CD14-positive monocyte (primary cell): ENCODE measurements around the gene TEX51. TPM values are rescaled to one million over a fixed set of nuclear protein-coding genes. Genes with fewer than 3 reads are reported as not detected.

ENCODE experiments used
- DNase-seq, 3 donors: peaks; one replicate each; pipeline ENCODE4 v3.0.0-alpha.2; 2011 to 2022
- H2AFZ ChIP-seq: 2 replicates; pipeline ENCODE4 v1.6.0; 2012; ENCODE audit warnings: mild to moderate bottlenecking, low read depth, low read length, inconsistent platforms; ENCODE audit not compliant: insufficient read depth, poor library complexity, severe bottlenecking
- H3K27ac ChIP-seq, 2 donors: 1 replicate in 1 of 2; 2 replicates in 1 of 2; pipeline ENCODE4 v1.5.1; 2012 to 2013; ENCODE audit warnings: low read length in 2 of 2, control low read depth in 1 of 2, inconsistent platforms in 1 of 2, low read depth in 1 of 2, mild to moderate bottlenecking in 1 of 2
- H3K27me3 ChIP-seq, 2 donors: one replicate each; pipeline versions ENCODE4 v1.6.0 to v1.6.1; 2011 to 2013; ENCODE audit warnings: low read length in 2 of 2; ENCODE audit not compliant: control insufficient read depth in 2 of 2, insufficient read depth in 2 of 2
- H3K36me3 ChIP-seq, 2 donors: replicated peaks in 1 of 2; 1 replicate in 1 of 2; 2 replicates in 1 of 2; pipeline versions ENCODE4 v1.5.1 to v1.6.1; 2012 to 2013; ENCODE audit warnings: low read length in 2 of 2, control low read depth in 1 of 2, inconsistent platforms in 1 of 2, mild to moderate bottlenecking in 1 of 2; ENCODE audit not compliant: insufficient read depth in 2 of 2, control insufficient read depth in 1 of 2
- H3K4me1 ChIP-seq, 2 donors: 1 replicate in 1 of 2; 2 replicates in 1 of 2; pipeline versions ENCODE4 v1.5.1 to v1.6.1; 2012 to 2013; ENCODE audit warnings: low read length in 2 of 2, control low read depth in 1 of 2, inconsistent platforms in 1 of 2, mild to moderate bottlenecking in 1 of 2, moderate library complexity in 1 of 2; ENCODE audit not compliant: insufficient read depth in 2 of 2, control insufficient read depth in 1 of 2
- H3K4me2 ChIP-seq: replicated peaks from 2 replicates; pipeline ENCODE3; 2012; ENCODE audit warnings: low read length, moderate library complexity, mild to moderate bottlenecking; ENCODE audit not compliant: poor library complexity, severe bottlenecking; ENCODE audit errors: extremely low read depth
- H3K4me3 ChIP-seq, 3 experiments: fragments of 200-600 bp in 1 of 3; sonication (generic) in 1 of 3; replicated peaks in 1 of 3; 1 replicate in 2 of 3; 2 replicates in 1 of 3; pipeline ENCODE4 v1.5.1; 2011 to 2013; ENCODE audit warnings: low read length in 3 of 3, mild to moderate bottlenecking in 3 of 3, control low read depth in 2 of 3, low read depth in 2 of 3, inconsistent platforms in 1 of 3, moderate library complexity in 1 of 3
- H3K79me2 ChIP-seq: 2 replicates; pipeline ENCODE4 v1.6.0; 2012; ENCODE audit warnings: mild to moderate bottlenecking, control low read depth, inconsistent platforms, low read length, moderate library complexity; ENCODE audit not compliant: insufficient read depth
- H3K9ac ChIP-seq: 2 replicates; pipeline ENCODE4 v1.6.0; 2017; ENCODE audit warnings: low read length, mild to moderate bottlenecking; ENCODE audit not compliant: insufficient read depth, poor library complexity, severe bottlenecking
- H3K9me3 ChIP-seq, 2 donors: replicated peaks in 1 of 2; 1 replicate in 1 of 2; 2 replicates in 1 of 2; pipeline versions ENCODE4 v1.5.1 to v1.6.1; 2012 to 2013; ENCODE audit warnings: low read length in 2 of 2, control low read depth in 1 of 2; ENCODE audit not compliant: control insufficient read depth in 1 of 2, insufficient read depth in 1 of 2
- H4K20me1 ChIP-seq: 2 replicates; pipeline ENCODE4 v1.6.0; 2012; ENCODE audit warnings: mild to moderate bottlenecking, low read length, control low read depth, moderate library complexity; ENCODE audit not compliant: insufficient read depth
- H3K27ac Mint-ChIP-seq, 7 donors: one replicate each; pipeline ENCODE4 v1.8.0; 2020; ENCODE audit warnings: mild to moderate bottlenecking in 7 of 7, mixed read lengths in 7 of 7, moderate library complexity in 6 of 7, inconsistent platforms in 2 of 7
- H3K27me3 Mint-ChIP-seq, 3 donors: one replicate each; pipeline ENCODE4 v1.8.0; 2021 to 2022; ENCODE audit warnings: low read depth in 3 of 3, mild to moderate bottlenecking in 3 of 3, mixed read lengths in 3 of 3, moderate library complexity in 3 of 3, inconsistent platforms in 1 of 3
- H3K36me3 Mint-ChIP-seq, 2 donors: one replicate each; pipeline ENCODE4 v1.8.0; 2020; ENCODE audit warnings: mixed read lengths in 2 of 2, inconsistent platforms in 1 of 2, mild to moderate bottlenecking in 1 of 2
- H3K4me1 Mint-ChIP-seq: one replicate; pipeline ENCODE4 v1.8.0; 2020; ENCODE audit warnings: mild to moderate bottlenecking, mixed read lengths
- H3K4me3 Mint-ChIP-seq, 2 donors: one replicate each; pipeline ENCODE4 v1.8.0; 2020; ENCODE audit warnings: mild to moderate bottlenecking in 2 of 2, mixed read lengths in 2 of 2, moderate library complexity in 1 of 2
- H3K9me3 Mint-ChIP-seq, 7 donors: one replicate each; pipeline ENCODE4 v1.8.0; 2020 to 2022; ENCODE audit warnings: mixed read lengths in 7 of 7, mild to moderate bottlenecking in 6 of 7, moderate library complexity in 6 of 7, inconsistent platforms in 2 of 7
- CTCF ChIP-seq: fragments of 200-600 bp; IDR thresholded peaks from one replicate; pipeline ENCODE4 v1.8.0; 2022; ENCODE audit warnings: antibody characterized with exemption, mild to moderate bottlenecking
- WGBS: methylation state at CpG from one replicate; pipeline ENCODE4 v1.1.5; 2013; ENCODE audit warnings: missing lambda C conversion rate; ENCODE audit not compliant: insufficient coverage; 5-methylcytosine and 5-hydroxymethylcytosine counted together
- intact Hi-C, 2 donors: fragments of 100-400 bp; cut with micrococcal nuclease; formaldehyde crosslinking; loops; one replicate each; pipeline versions ENCODE4 v1.15.0 to v1.15.1; 2023
- polyA plus RNA-seq, 3 donors: library from polyadenylated mRNA; depleted of rRNA in 1 of 3; unstranded in 2 of 3; stranded (reverse) in 1 of 3; fragments of 300-500 nt in 2 of 3; fragments of >200 nt in 1 of 3; fragmentation: Illumina TruSeq in 2 of 3; gene quantifications; 1 replicate in 2 of 3; 2 replicates in 1 of 3; pipeline ENCODE4 v1.2.3, GENCODE V29; 2012 to 2021

The TEX51 gene
- polyA plus RNA-seq, 3 donors, result not detected

- 93% methylated on average over 4 of the region's 4 CpGs for WGBS
- H3K4me1 Mint-ChIP-seq, result no peaks in the 10 kb centered on the region
- no peak for TF ChIP-seq CTCF
- peaks cover 0 to 3% of the 10 kb centered on the region in 2 donors for H3K36me3 Mint-ChIP-seq
- Histone ChIP-seq H3K79me2 (no peaks in the 10 kb centered on the region), H3K4me2 (no peak overlapping the region), H3K36me3 (no peaks in the 10 kb centered on the region), H3K9ac (no peak overlapping the region), H3K27me3 (no peaks in the 10 kb centered on the region), H2AFZ (no peak overlapping the region), H3K4me3 (no peak overlapping the region), H3K9me3 (peaks cover 25 to 26% of the 10 kb centered on the region in 2 donors), H3K4me1 (peaks cover 5 to 10% of the 10 kb centered on the region in 2 donors), H3K27ac (no peak overlapping the region), H4K20me1 (no peaks in the 10 kb centered on the region)
- no peak overlapping the region for H3K4me3 Mint-ChIP-seq
- peaks cover 1 to 2% (median 2%) of the 10 kb centered on the region in 3 donors for H3K27me3 Mint-ChIP-seq
- DNase-seq, result no peak
- intact Hi-C loops, result no loop called here
- no peak overlapping the region for H3K27ac Mint-ChIP-seq
- H3K9me3 Mint-ChIP-seq, result peaks cover 19 to 31% (median 27%) of the 10 kb centered on the region in 7 donors
Measured at GRCh38 chr2:126876631-126877030, 22.1 kb upstream of the TEX51 start.

GRCh38 chr2:126877041-126877440 lies 21.6 kb upstream of the TEX51 start:
- H3K27ac ChIP-seq, result no peak overlapping the region
- H3K27ac Mint-ChIP-seq, result no peak overlapping the region
- no peaks in the 10 kb centered on the region for H3K4me1 Mint-ChIP-seq
- H3K4me3 Mint-ChIP-seq, result no peak overlapping the region
- H3K9me3 ChIP-seq, result peaks cover 23 to 26% of the 10 kb centered on the region in 2 donors
- no peak for DNase-seq
- no peak overlapping the region for H2AFZ ChIP-seq
- H3K36me3 ChIP-seq, result no peaks in the 10 kb centered on the region
- no peak overlapping the region for H3K4me2 ChIP-seq
- WGBS, result 100% methylated on average over 3 of the region's 5 CpGs
- intact Hi-C loops, result no loop called here
- H3K4me1 ChIP-seq, result peaks cover 8 to 14% of the 10 kb centered on the region in 2 donors
- no peaks in the 10 kb centered on the region for H3K27me3 ChIP-seq
- H3K9ac ChIP-seq, result no peak overlapping the region
- peaks cover 1 to 2% (median 2%) of the 10 kb centered on the region in 3 donors for H3K27me3 Mint-ChIP-seq
- peaks cover 0 to 3% of the 10 kb centered on the region in 2 donors for H3K36me3 Mint-ChIP-seq
- TF ChIP-seq CTCF, result no peak
- no peak overlapping the region for H3K4me3 ChIP-seq
- H3K9me3 Mint-ChIP-seq, result peaks cover 19 to 30% (median 27%) of the 10 kb centered on the region in 7 donors
- no peaks in the 10 kb centered on the region for H3K79me2 ChIP-seq
- no peaks in the 10 kb centered on the region for H4K20me1 ChIP-seq
